Measurements from ENCODE around the gene TBC1D9. TPM values are rescaled to one million over a fixed set of nuclear protein-coding genes. Genes with fewer than 3 reads are reported as not detected.

The TBC1D9 gene
- total RNA-seq, 1 experiment from 2014 or later = 21.7 TPM

GRCh38 chr4:140736669-140737343, 19.4 kb downstream of the TBC1D9 start:
- BruUV-seq (replicated peaks) = no TSS peak
- no peak overlapping the region for H3K4me3 ChIP-seq (ENCODE audit: low read depth in 2 of 2, low read length in 2 of 2)
- H3K27ac ChIP-seq (ENCODE audit: low read length) = peak overlapping the region; percentile 13; the same call in 1 of the 2 replicates
- H3K36me3 ChIP-seq (ENCODE audit: control insufficient read depth, insufficient read depth, low read length) = no peaks in the 10 kb centered on the region
- CTCF ChIA-PET = no interaction called here
- no peaks in the 10 kb centered on the region for H3K9me3 ChIP-seq (ENCODE audit: control insufficient read depth, insufficient read depth, low read depth, low read length)
- peaks cover 10% of the 10 kb centered on the region; the same call in 1 of the 2 replicates for H3K4me1 ChIP-seq (ENCODE audit: control insufficient read depth, insufficient read depth, low read length)
- DNase-seq (ENCODE audit: low read depth, low spot score) = no peak
- ATAC-seq = no peak
- TF ChIP-seq POLR2AphosphoS5 (IDR thresholded peaks at IDR 0.05; ENCODE audit: low read depth, low read length) (no peak), REST (IDR thresholded peaks at IDR 0.05; ENCODE audit: insufficient read depth in 1 of 2, low read depth in 2 of 2, low read length in 1 of 2) (no peak), SIN3A (IDR thresholded peaks at IDR 0.05; ENCODE audit: borderline replicate concordance, insufficient read depth, low read depth, low read length) (no peak), TCF7L2 (IDR thresholded peaks at IDR 0.05; ENCODE audit: low read depth, low read length) (no peak), CTCF (IDR thresholded peaks at IDR 0.05) (no peak)
- POLR2A ChIA-PET = no interaction called here
- no peaks in the 10 kb centered on the region for H3K27me3 ChIP-seq (ENCODE audit: control insufficient read depth, insufficient read depth, low read length)
- in situ Hi-C loops (cut with HindIII; ENCODE audit: low pct_unique_long_range_greater_than_20kb, low sequenced_read_pairs) (no loop called here), intact Hi-C loops (cut with micrococcal nuclease; ENCODE audit: unreplicated experiment) (no loop called here)

- TF ChIP-seq REST (IDR thresholded peaks at IDR 0.05; ENCODE audit: insufficient read depth in 1 of 2, low read depth in 2 of 2, low read length in 1 of 2) (no peak), TCF7L2 (IDR thresholded peaks at IDR 0.05; ENCODE audit: low read depth, low read length) (no peak), SIN3A (IDR thresholded peaks at IDR 0.05; ENCODE audit: borderline replicate concordance, insufficient read depth, low read depth, low read length) (no peak), POLR2AphosphoS5 (IDR thresholded peaks at IDR 0.05; ENCODE audit: low read depth, low read length) (no peak), CTCF (IDR thresholded peaks at IDR 0.05) (no peak)
- in situ Hi-C loops (cut with HindIII; ENCODE audit: low pct_unique_long_range_greater_than_20kb, low sequenced_read_pairs) = no loop called here
- H3K4me1 ChIP-seq (ENCODE audit: control insufficient read depth, insufficient read depth, low read length) = peaks cover 10% of the 10 kb centered on the region; the same call in 1 of the 2 replicates
- no peak overlapping the region for H3K27ac ChIP-seq (ENCODE audit: low read length)
- no peaks in the 10 kb centered on the region for H3K27me3 ChIP-seq (ENCODE audit: control insufficient read depth, insufficient read depth, low read length)
- CTCF ChIA-PET = no interaction called here
- BruUV-seq (replicated peaks) = no TSS peak
- DNase-seq (ENCODE audit: low read depth, low spot score) (no peak), ATAC-seq (no peak)
- POLR2A ChIA-PET = no interaction called here
- intact Hi-C loops (cut with micrococcal nuclease; ENCODE audit: unreplicated experiment) = no loop called here
- H3K36me3 ChIP-seq (ENCODE audit: control insufficient read depth, insufficient read depth, low read length) = no peaks in the 10 kb centered on the region
- no peak overlapping the region for H3K4me3 ChIP-seq (ENCODE audit: low read depth in 2 of 2, low read length in 2 of 2)
- H3K9me3 ChIP-seq (ENCODE audit: control insufficient read depth, insufficient read depth, low read depth, low read length) = no peaks in the 10 kb centered on the region
These were observed 20.3 kb downstream of the TBC1D9 start for GRCh38 chr4:140735779-140736391.
